Mesendoderm (in vitro differentiated cells): Measurements from ENCODE around the gene KLHL6.

ENCODE experiments used
- DNase-seq: peaks from one replicate; pipeline ENCODE4 v3.0.0; 2013
- H2AK5ac ChIP-seq: 2 replicates; pipeline ENCODE4 v1.6.1; 2013; ENCODE audit warnings: low read length, inconsistent platforms
- H2BK120ac ChIP-seq: 2 replicates; pipeline ENCODE4 v1.6.1; 2013; ENCODE audit warnings: low read depth, mild to moderate bottlenecking, low read length, moderate library complexity, mixed read lengths
- H2BK15ac ChIP-seq: replicated peaks from 2 replicates; pipeline ENCODE4 v1.6.1; 2013; ENCODE audit warnings: low read depth, mild to moderate bottlenecking, moderate library complexity
- H2BK5ac ChIP-seq: 2 replicates; pipeline ENCODE4 v1.6.1; 2013; ENCODE audit warnings: low read length, inconsistent platforms
- H3K18ac ChIP-seq: 2 replicates; pipeline ENCODE4 v1.6.1; 2013; ENCODE audit warnings: mild to moderate bottlenecking, low read length, mixed read lengths
- H3K23ac ChIP-seq: one replicate; pipeline ENCODE4 v1.6.1; 2013; ENCODE audit warnings: low read length
- H3K27ac ChIP-seq: 2 replicates; pipeline ENCODE4 v1.5.1; 2013; ENCODE audit warnings: low read depth, mild to moderate bottlenecking, inconsistent platforms, low read length, moderate library complexity
- H3K27me3 ChIP-seq: 2 replicates; pipeline ENCODE4 v1.6.1; 2013; ENCODE audit warnings: low read length, control low read depth, mild to moderate bottlenecking, inconsistent platforms; ENCODE audit not compliant: insufficient read depth, poor library complexity
- H3K36me3 ChIP-seq: 2 replicates; pipeline ENCODE4 v1.6.1; 2013; ENCODE audit warnings: low read length, inconsistent platforms; ENCODE audit not compliant: control insufficient read depth, insufficient read depth
- H3K4ac ChIP-seq: one replicate; pipeline ENCODE4 v1.6.1; 2013; ENCODE audit warnings: low read depth, mild to moderate bottlenecking, low read length, moderate library complexity
- H3K4me1 ChIP-seq: 2 replicates; pipeline ENCODE4 v1.6.1; 2013; ENCODE audit warnings: low read depth, low read length, inconsistent platforms; ENCODE audit not compliant: control insufficient read depth
- H3K4me2 ChIP-seq: 2 replicates; pipeline ENCODE4 v1.6.1; 2013; ENCODE audit warnings: low read length
- H3K4me3 ChIP-seq: 2 replicates; pipeline ENCODE4 v1.5.1; 2013; ENCODE audit warnings: mild to moderate bottlenecking, low read length
- H3K56ac ChIP-seq: one replicate; pipeline ENCODE4 v1.6.1; 2013; ENCODE audit warnings: low read length
- H3K79me1 ChIP-seq: 2 replicates; pipeline ENCODE4 v1.6.1; 2013; ENCODE audit warnings: low read length, inconsistent platforms
- H3K79me2 ChIP-seq: 2 replicates; pipeline ENCODE4 v1.6.1; 2013; ENCODE audit warnings: mild to moderate bottlenecking, low read length; ENCODE audit not compliant: control insufficient read depth, insufficient read depth
- H3K9ac ChIP-seq: 2 replicates; pipeline ENCODE4 v1.6.1; 2013; ENCODE audit warnings: low read length, inconsistent platforms
- H4K5ac ChIP-seq: one replicate; pipeline ENCODE4 v1.6.1; 2013; ENCODE audit warnings: low read length
- H4K8ac ChIP-seq: one replicate; pipeline ENCODE4 v1.6.1; 2013; ENCODE audit warnings: low read depth, mild to moderate bottlenecking, control low read depth, low read length, moderate library complexity
- WGBS: extraction: QIAGEN DNeasy Blood & Tissue Kit; methylation state at CpG from one replicate; pipeline ENCODE4 v1.1.7; 2013; ENCODE audit warnings: low lambda C conversion rate, missing lambda C conversion rate; ENCODE audit not compliant: insufficient coverage; ENCODE audit errors: extremely low coverage; 5-methylcytosine and 5-hydroxymethylcytosine counted together

The KLHL6 gene

DNA sequence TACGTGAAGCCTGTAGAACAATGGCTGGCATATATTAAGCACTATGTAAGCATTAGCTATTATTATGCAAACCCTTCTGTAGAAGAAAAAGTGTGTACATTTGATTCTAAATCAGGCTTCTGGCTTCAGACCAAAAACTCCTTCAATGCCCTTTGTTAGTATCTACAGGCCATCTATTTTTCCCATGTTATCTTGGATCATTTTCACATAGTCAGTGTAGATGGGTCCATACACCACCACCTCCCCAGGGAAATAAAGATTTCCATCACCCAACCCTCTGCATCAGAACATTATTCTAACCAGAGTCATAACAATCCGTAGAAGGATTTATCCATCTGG, 8.0 kb upstream of the KLHL6 start:
- Histone ChIP-seq H3K9ac (no peak overlapping the region), H4K8ac (no peak overlapping the region), H3K79me2 (no peaks in the 10 kb centered on the region), H3K27ac (no peak overlapping the region), H3K18ac (no peak overlapping the region), H3K56ac (no peak overlapping the region), H3K79me1 (no peaks in the 10 kb centered on the region), H3K27me3 (no peaks in the 10 kb centered on the region), H2BK5ac (no peak overlapping the region), H3K4me1 (no peaks in the 10 kb centered on the region), H2BK15ac (no peak overlapping the region), H3K4me2 (no peak overlapping the region), H4K5ac (no peak overlapping the region), H2AK5ac (no peak overlapping the region), H3K36me3 (no peaks in the 10 kb centered on the region), H3K4ac (no peak overlapping the region), H3K23ac (no peak overlapping the region), H3K4me3 (no peak overlapping the region), H2BK120ac (no peak overlapping the region)
- DNase-seq, result no peak
- WGBS, result no CpG with 5 or more reads among the region's 2 CpGs

DNA sequence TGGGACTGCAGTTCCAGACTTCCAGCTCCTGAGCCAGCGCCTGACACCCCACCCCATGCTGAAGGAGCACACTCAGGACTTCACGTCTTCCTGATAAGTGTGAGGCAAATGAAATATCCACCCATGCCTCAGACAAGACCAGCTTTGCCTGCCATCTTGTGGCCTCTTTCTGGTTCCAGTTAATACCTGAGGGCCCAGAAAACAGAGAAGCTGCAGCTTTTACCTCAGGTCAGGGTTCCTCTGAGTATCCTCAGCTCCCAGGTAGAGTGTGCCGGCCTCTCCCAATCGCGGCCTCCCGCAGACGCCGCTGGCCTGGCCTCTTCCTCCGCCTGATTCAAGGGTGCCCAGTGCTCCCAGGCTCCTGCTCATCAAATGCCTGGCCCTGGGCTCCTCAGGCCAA, 5.1 kb upstream of the KLHL6 start:
- Histone ChIP-seq H3K4ac (no peak overlapping the region), H2BK120ac (no peak overlapping the region), H3K4me1 (peaks cover 3% of the 10 kb centered on the region), H3K4me3 (no peak overlapping the region), H4K5ac (no peak overlapping the region), H3K79me1 (no peaks in the 10 kb centered on the region), H3K23ac (no peak overlapping the region), H4K8ac (no peak overlapping the region), H2BK15ac (no peak overlapping the region), H3K27me3 (no peaks in the 10 kb centered on the region), H3K18ac (no peak overlapping the region), H3K36me3 (no peaks in the 10 kb centered on the region), H2AK5ac (no peak overlapping the region), H3K4me2 (no peak overlapping the region), H3K79me2 (no peaks in the 10 kb centered on the region), H3K27ac (no peak overlapping the region), H3K9ac (no peak overlapping the region), H3K56ac (no peak overlapping the region), H2BK5ac (no peak overlapping the region)
- WGBS, result no CpG with 5 or more reads among the region's 9 CpGs
- DNase-seq, result peak; percentile 80

DNA sequence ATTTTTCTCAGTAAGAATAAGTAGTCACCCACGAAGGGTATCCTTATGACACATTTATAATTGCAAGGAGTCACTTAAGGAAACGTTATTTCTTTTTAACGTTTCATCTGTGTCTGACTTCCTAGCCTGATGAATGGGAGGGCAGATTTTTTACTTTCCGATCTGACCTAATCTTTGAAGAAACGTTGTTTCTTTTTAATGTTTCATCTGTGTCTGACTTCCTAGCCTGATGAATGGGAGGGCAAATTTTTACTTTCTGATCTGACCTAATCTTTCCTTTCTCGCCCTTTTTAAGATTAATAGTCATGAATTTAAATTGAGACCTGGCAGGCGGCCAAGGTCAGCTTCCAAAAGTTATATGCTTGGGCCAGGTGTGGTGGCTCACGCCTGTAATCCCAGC, 3.0 kb upstream of the KLHL6 start:
- no CpG with 5 or more reads among the region's 8 CpGs for WGBS
- no peak for DNase-seq
- Histone ChIP-seq H3K79me1 (no peaks in the 10 kb centered on the region), H3K4me2 (no peak overlapping the region), H3K9ac (no peak overlapping the region), H2AK5ac (no peak overlapping the region), H3K4me1 (peaks cover 4% of the 10 kb centered on the region), H2BK15ac (no peak overlapping the region), H3K27ac (no peak overlapping the region), H3K18ac (no peak overlapping the region), H3K79me2 (no peaks in the 10 kb centered on the region), H3K23ac (no peak overlapping the region), H3K56ac (no peak overlapping the region), H2BK120ac (no peak overlapping the region), H3K36me3 (no peaks in the 10 kb centered on the region), H3K4me3 (no peak overlapping the region), H3K27me3 (no peaks in the 10 kb centered on the region), H2BK5ac (no peak overlapping the region), H4K8ac (no peak overlapping the region), H3K4ac (no peak overlapping the region), H4K5ac (no peak overlapping the region)

GRCh38 chr3:183556722-183557121, 1.2 kb upstream of the KLHL6 start:
- peak overlapping the region; percentile 1 for H3K18ac ChIP-seq
- H3K4me2 ChIP-seq, result no peak overlapping the region
- H2AK5ac ChIP-seq, result no peak overlapping the region
- H2BK5ac ChIP-seq, result peak overlapping the region; percentile 21
- H3K9ac ChIP-seq, result no peak overlapping the region
- no peaks in the 10 kb centered on the region for H3K27me3 ChIP-seq
- H4K8ac ChIP-seq, result no peak overlapping the region
- H3K23ac ChIP-seq, result no peak overlapping the region
- no peak overlapping the region for H3K56ac ChIP-seq
- no peak for DNase-seq
- H3K79me1 ChIP-seq, result no peaks in the 10 kb centered on the region
- peaks cover 4% of the 10 kb centered on the region for H3K4me1 ChIP-seq
- H3K27ac ChIP-seq, result no peak overlapping the region
- H2BK120ac ChIP-seq, result no peak overlapping the region
- no peaks in the 10 kb centered on the region for H3K79me2 ChIP-seq
- H2BK15ac ChIP-seq, result no peak overlapping the region
- no peak overlapping the region for H4K5ac ChIP-seq
- no CpG with 5 or more reads among the region's 5 CpGs for WGBS
- no peaks in the 10 kb centered on the region for H3K36me3 ChIP-seq
- no peak overlapping the region for H3K4me3 ChIP-seq
- no peak overlapping the region for H3K4ac ChIP-seq

GRCh38 chr3:183554377-183554776, 1.1 kb downstream of the KLHL6 start:
- Histone ChIP-seq H3K4ac (no peak overlapping the region), H3K4me3 (no peak overlapping the region), H3K27me3 (no peaks in the 10 kb centered on the region), H3K4me1 (peaks cover 4% of the 10 kb centered on the region), H2BK5ac (no peak overlapping the region), H3K4me2 (no peak overlapping the region), H3K9ac (no peak overlapping the region), H3K27ac (no peak overlapping the region), H3K56ac (no peak overlapping the region), H2AK5ac (no peak overlapping the region), H3K23ac (no peak overlapping the region), H2BK15ac (no peak overlapping the region), H4K8ac (no peak overlapping the region), H3K79me1 (no peaks in the 10 kb centered on the region), H2BK120ac (no peak overlapping the region), H4K5ac (no peak overlapping the region), H3K18ac (peak overlapping the region; percentile 63), H3K36me3 (no peaks in the 10 kb centered on the region), H3K79me2 (no peaks in the 10 kb centered on the region)
- WGBS, result no CpG with 5 or more reads among the region's 1 CpG
- DNase-seq, result peak; percentile 31

DNA sequence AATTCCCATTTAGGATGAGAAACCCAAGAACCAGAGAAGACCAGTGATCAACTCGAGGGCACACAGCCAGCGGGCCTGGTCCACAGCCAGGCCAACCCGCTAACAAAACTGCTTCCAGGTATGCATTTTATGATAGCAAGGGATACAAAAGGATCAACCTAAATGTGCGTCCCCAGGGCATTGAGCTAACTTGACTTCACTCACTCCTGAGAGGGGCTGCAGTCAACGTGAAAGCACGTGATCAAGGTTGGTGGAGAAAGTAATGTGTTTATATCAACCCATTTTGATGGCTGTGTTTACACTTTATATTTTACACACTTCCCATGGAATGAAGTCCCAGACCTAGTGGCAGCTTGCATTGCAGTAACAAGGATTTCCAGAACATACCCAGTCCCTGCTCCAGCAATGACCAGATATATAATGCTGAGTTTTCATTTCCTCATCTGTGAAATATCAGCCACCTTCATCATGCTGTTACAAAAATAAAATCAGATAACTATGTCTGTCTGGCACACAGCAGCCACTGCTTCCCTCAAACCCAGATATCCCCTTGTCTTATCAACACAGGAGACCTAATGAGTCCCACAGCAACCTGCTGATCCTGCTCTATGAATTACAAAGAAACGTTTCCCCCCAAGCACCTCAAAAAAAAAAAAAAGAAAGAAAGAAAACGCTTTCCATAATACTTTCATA, 2.0 kb downstream of the KLHL6 start:
- peak overlapping the region; percentile 1 for H3K56ac ChIP-seq
- H2AK5ac ChIP-seq, result no peak overlapping the region
- no peaks in the 10 kb centered on the region for H3K27me3 ChIP-seq
- whole genome bisulfite sequencing, result no CpG with 5 or more reads among the region's 8 CpGs
- H3K36me3 ChIP-seq, result no peaks in the 10 kb centered on the region
- peak overlapping the region; percentile 4 for H2BK5ac ChIP-seq
- H3K27ac ChIP-seq, result no peak overlapping the region
- H3K18ac ChIP-seq, result no peak overlapping the region
- no peak overlapping the region for H4K8ac ChIP-seq
- H2BK120ac ChIP-seq, result no peak overlapping the region
- H3K9ac ChIP-seq, result no peak overlapping the region
- no peak overlapping the region for H3K4me3 ChIP-seq
- H3K23ac ChIP-seq, result no peak overlapping the region
- H3K4me1 ChIP-seq, result peaks cover 4% of the 10 kb centered on the region
- H2BK15ac ChIP-seq, result no peak overlapping the region
- H3K79me2 ChIP-seq, result no peaks in the 10 kb centered on the region
- no peaks in the 10 kb centered on the region for H3K79me1 ChIP-seq
- H3K4me2 ChIP-seq, result no peak overlapping the region
- no peak overlapping the region for H3K4ac ChIP-seq
- peak; percentile 50 for DNase-seq
- no peak overlapping the region for H4K5ac ChIP-seq
